ENCODE data around the gene NFYC. TPM values are rescaled to one million over a fixed set of nuclear protein-coding genes. Genes with fewer than 3 reads are reported as not detected.

The NFYC gene
- total and polyA plus RNA-seq, 2 of the 8 experiments (the other 6 are each of a cell fraction or from before 2014, with no cell fraction given), result 54.1 to 124 TPM

GRCh38 chr1:40652979-40653378 is 38.5 kb upstream of the NFYC start:
- peaks cover 5% of the 10 kb centered on the region for H3K23me2 ChIP-seq (ENCODE audit: low read depth, low read length)
- FAIRE-seq, result no peak
- peaks cover 0 to 14% of the 10 kb centered on the region in 2 experiments for H4K20me1 ChIP-seq (replicated peaks in 1 of 2; ENCODE audit: control insufficient read depth in 1 of 2, insufficient read depth in 2 of 2, low read length in 2 of 2)
- no peak overlapping the region for H3K9ac ChIP-seq (replicated peaks in 1 of 4; ENCODE audit: extremely low read depth in 1 of 4, low read depth in 3 of 4, low read length in 3 of 4)
- peak overlapping the region in 1 of 2 experiments; percentile 81; a peak in 1 of 4 replicates for H3K4me2 ChIP-seq (ENCODE audit: insufficient read depth in 1 of 2, low read depth in 2 of 2, low read length in 2 of 2)
- H3K4me3 ChIP-seq (ENCODE audit: extremely low read depth in 1 of 4, insufficient read depth in 2 of 4, low read depth in 3 of 4, low read length in 4 of 4), result no peak overlapping the region
- H4K5ac ChIP-seq (ENCODE audit: insufficient read length, low read depth, low read length), result no peak overlapping the region
- WGBS, 2 experiments (ENCODE audit: extremely low coverage in 1 of 2, insufficient coverage in 1 of 2, insufficient read length in 1 of 2, insufficient replicate concordance in 2 of 2, low coverage in 1 of 2, low lambda C conversion rate in 2 of 2, missing lambda C conversion rate in 1 of 2), result 95% methylated on average over 4 of the region's 4 CpGs; no CpG with 5 or more reads in 1 of the 2 experiments
- 0 out of 2 replicates have a peak overlapping the region, but pooled peaks have one; percentile 18 for H2BK20ac ChIP-seq (ENCODE audit: low read length)
- H4K91ac ChIP-seq (replicated peaks; ENCODE audit: insufficient read length, low read length), result no peak overlapping the region
- H2AK5ac ChIP-seq (ENCODE audit: low read depth, low read length), result no peak overlapping the region
- H3K4me1 ChIP-seq (replicated peaks in 1 of 4; ENCODE audit: control insufficient read depth in 3 of 4, insufficient read depth in 4 of 4, low read length in 3 of 4), result peaks cover 13 to 19% (median 17%) of the 10 kb centered on the region in 4 experiments
- H2BK15ac ChIP-seq (ENCODE audit: low read length), result no peak overlapping the region
- H3K27me3 ChIP-seq (replicated peaks in 1 of 4; ENCODE audit: control insufficient read depth in 3 of 4, extremely low read depth in 1 of 4, insufficient read depth in 3 of 4, low read length in 3 of 4), result no peaks in the 10 kb centered on the region
- ChIA-PET CTCF (ENCODE audit: partially characterized antibody) (interaction anchor here (0.6 to 37.5 kb wide), 7 partner anchors 12 to 369 kb away, joined by 3 to 684 read pairs (median 6); partner anchors contain the start of gene RIMS3), POLR2A (ENCODE audit: partially characterized antibody) (interaction anchor here (0.7 to 3.8 kb wide), 4 partner anchors 11 to 38 kb away, joined by 3 to 34 read pairs (median 4); partner anchors contain the start of genes NFYC and RIMS3)
- H3K79me2 ChIP-seq (ENCODE audit: control insufficient read depth in 1 of 2, insufficient read depth in 2 of 2, low read length in 2 of 2), result no peaks in the 10 kb centered on the region
- no peak overlapping the region for H2AFZ ChIP-seq (ENCODE audit: low read length)
- H3K4ac ChIP-seq (replicated peaks; ENCODE audit: insufficient read length, low read depth, low read length), result no peak overlapping the region
- DNase-seq (ENCODE audit: low read depth in 1 of 2, low spot score in 2 of 2), result no peak
- no peak overlapping the region for H3K14ac ChIP-seq (ENCODE audit: insufficient read length)
- 0 out of 2 replicates have a peak overlapping the region, but pooled peaks have one; percentile 14 for H2BK12ac ChIP-seq (ENCODE audit: low read depth, low read length)
- no peak overlapping the region; the same call in 1 of the 2 replicates for H2BK5ac ChIP-seq (ENCODE audit: low read depth, low read length)
- H4K8ac ChIP-seq (ENCODE audit: extremely low read depth, insufficient read depth, low read length), result no peak overlapping the region
- H3K56ac ChIP-seq (replicated peaks; ENCODE audit: insufficient read length, low read depth, low read length), result no peak overlapping the region
- no peak overlapping the region for H3K27ac ChIP-seq (ENCODE audit: low read depth, low read length)
- H3K9me3 ChIP-seq (ENCODE audit: insufficient read depth in 2 of 2, low read depth in 1 of 2, low read length in 1 of 2), result no peaks in the 10 kb centered on the region
- peaks cover 6% of the 10 kb centered on the region for H3K79me1 ChIP-seq (ENCODE audit: low read depth, low read length)
- no peak overlapping the region for H2BK120ac ChIP-seq (replicated peaks; ENCODE audit: low read depth, low read length)
- no peak overlapping the region for H3K23ac ChIP-seq (ENCODE audit: insufficient read length)
- H3K36me3 ChIP-seq (ENCODE audit: control insufficient read depth in 2 of 4, insufficient read depth in 4 of 4, low read length in 3 of 4), result no peaks in the 10 kb centered on the region
- no peak overlapping the region for H3K18ac ChIP-seq (ENCODE audit: extremely low read depth, low read length)
- TF ChIP-seq MAX (IDR thresholded peaks at IDR 0.05), result no peak
- no peak for TF ChIP-seq FOSL1 (IDR thresholded peaks at IDR 0.05; ENCODE audit: insufficient read depth, low read depth, low read length)
- TF ChIP-seq SP1 (IDR thresholded peaks at IDR 0.05; ENCODE audit: low read depth, low read length), result no peak
- TF ChIP-seq SP2 (IDR thresholded peaks at IDR 0.05; ENCODE audit: low read length), result no peak
- TF ChIP-seq MAFK (IDR thresholded peaks at IDR 0.05; ENCODE audit: low read depth, low read length), result no peak
- TF ChIP-seq CBX5 (IDR thresholded peaks at IDR 0.05; ENCODE audit: low read depth, low read length), result no peak
- TF ChIP-seq RBBP5 (IDR thresholded peaks at IDR 0.05; ENCODE audit: borderline replicate concordance, low read depth, low read length), result no peak
- TF ChIP-seq CREB1 (IDR thresholded peaks at IDR 0.05), result no peak
- no peak for TF ChIP-seq SIN3A (conservative IDR thresholded peaks at IDR 0.05 in 1 of 2, IDR thresholded peaks at IDR 0.05 in 1 of 2; ENCODE audit: low read depth in 1 of 2, low read length in 2 of 2)
- no peak for TF ChIP-seq SUZ12 (IDR thresholded peaks at IDR 0.05; ENCODE audit: low read length)
- no peak for TF ChIP-seq ATF2 (IDR thresholded peaks at IDR 0.05; ENCODE audit: low read length)
- no peak for TF ChIP-seq TAF7 (optimal IDR thresholded peaks at IDR 0.05; ENCODE audit: borderline replicate concordance, low read depth, low read length)
